Fibroblast of the aortic adventitia (primary cell): ENCODE results near the gene ADD1. TPM values are rescaled to one million over a fixed set of nuclear protein-coding genes. Genes with fewer than 3 reads are reported as not detected.
A peak's percentile ranks its signal among the peaks of the same experiment; 100 is the strongest.

Experiments
- DNase-seq: peaks from one replicate; pipeline ENCODE4 v3.0.0-alpha.2; 2010; ENCODE audit warnings: low read depth
- H3K4me3 ChIP-seq: 2 replicates; pipeline ENCODE4 v1.5.1; 2011; ENCODE audit warnings: low read depth, mild to moderate bottlenecking, control low read depth, low read length, moderate library complexity
- CTCF ChIP-seq: IDR thresholded peaks from 2 replicates; pipeline ENCODE4 v1.5.1; 2011; ENCODE audit warnings: mild to moderate bottlenecking, low read length, control low read depth, inconsistent platforms; ENCODE audit not compliant: insufficient read depth
- total RNA-seq: library from RNA; depleted of rRNA; stranded (reverse); fragments of >200 nt; gene quantifications from 2 replicates; pipeline ENCODE4 v1.2.3, GENCODE V29; 2012; ENCODE audit warnings: low replicate concordance

Gene ADD1
- total RNA-seq, 1 donor = 168 TPM

- no peak overlapping the region for H3K4me3 ChIP-seq
- no peak for DNase-seq
- TF ChIP-seq CTCF = no peak
Observed at GRCh38 chr4:2905544-2905943, 61.9 kb downstream of the ADD1 start.

- DNase-seq = no peak
- TF ChIP-seq CTCF = no peak
Observed at GRCh38 chr4:2906218-2906617, 62.6 kb downstream of the ADD1 start.

GRCh38 chr4:2907226-2907625, 63.6 kb downstream of the ADD1 start:
- H3K4me3 ChIP-seq = no peak overlapping the region
- TF ChIP-seq CTCF = no peak
- DNase-seq = no peak

More at GRCh38 chr4:2906218-2906617, 62.6 kb downstream of the ADD1 start:
- no peak overlapping the region for H3K4me3 ChIP-seq

- TF ChIP-seq CTCF = no peak
- H3K4me3 ChIP-seq = no peak overlapping the region
- DNase-seq = no peak
Observed at GRCh38 chr4:2907706-2908293, 64.2 kb downstream of the ADD1 start.

- H3K4me3 ChIP-seq = no peak overlapping the region
- DNase-seq = no peak
- TF ChIP-seq CTCF = no peak
Observed at GRCh38 chr4:2908686-2909085, 65.0 kb downstream of the ADD1 start.

- no peak for TF ChIP-seq CTCF
- H3K4me3 ChIP-seq = no peak overlapping the region
- no peak for DNase-seq
Observed at GRCh38 chr4:2909583-2909982, 65.9 kb downstream of the ADD1 start.

GRCh38 chr4:2910409-2910808, 66.8 kb downstream of the ADD1 start:
- no peak overlapping the region for H3K4me3 ChIP-seq
- TF ChIP-seq CTCF = peak; percentile 12
- DNase-seq = no peak
